ENCODE results near the gene LINC01488. TPM values are rescaled to one million over a fixed set of nuclear protein-coding genes. Genes with fewer than 3 reads are reported as not detected.

The LINC01488 gene
- total and polyA plus RNA-seq, 2 donors from 2014 or later = not detected

- Histone ChIP-seq H3K4me1 (ENCODE audit: control insufficient read depth in 2 of 3, insufficient read depth in 2 of 3, low read depth in 1 of 3, low read length in 3 of 3) (peaks cover 0 to 12% (median 3%) of the 10 kb centered on the region in 3 donors), H3K36me3 (ENCODE audit: control insufficient read depth in 2 of 3, insufficient read depth in 3 of 3, low read length in 3 of 3) (no peaks in the 10 kb centered on the region), H3K27me3 (ENCODE audit: control insufficient read depth, insufficient read depth, low read length) (no peaks in the 10 kb centered on the region), H3K4me3 (ENCODE audit: low read length in 3 of 3) (no peak overlapping the region), H3K9ac (ENCODE audit: low read length in 3 of 3) (no peak overlapping the region), H3K27ac (ENCODE audit: low read depth in 2 of 2, low read length in 2 of 2) (no peak overlapping the region), H3K9me3 (ENCODE audit: control insufficient read depth in 2 of 3, insufficient read depth in 1 of 3, low read length in 3 of 3) (peaks cover 0 to 3% (median 0%) of the 10 kb centered on the region in 3 donors)
- intact Hi-C loops (cut with DNase I) = no loop called here
- TF ChIP-seq, protein P1, sequence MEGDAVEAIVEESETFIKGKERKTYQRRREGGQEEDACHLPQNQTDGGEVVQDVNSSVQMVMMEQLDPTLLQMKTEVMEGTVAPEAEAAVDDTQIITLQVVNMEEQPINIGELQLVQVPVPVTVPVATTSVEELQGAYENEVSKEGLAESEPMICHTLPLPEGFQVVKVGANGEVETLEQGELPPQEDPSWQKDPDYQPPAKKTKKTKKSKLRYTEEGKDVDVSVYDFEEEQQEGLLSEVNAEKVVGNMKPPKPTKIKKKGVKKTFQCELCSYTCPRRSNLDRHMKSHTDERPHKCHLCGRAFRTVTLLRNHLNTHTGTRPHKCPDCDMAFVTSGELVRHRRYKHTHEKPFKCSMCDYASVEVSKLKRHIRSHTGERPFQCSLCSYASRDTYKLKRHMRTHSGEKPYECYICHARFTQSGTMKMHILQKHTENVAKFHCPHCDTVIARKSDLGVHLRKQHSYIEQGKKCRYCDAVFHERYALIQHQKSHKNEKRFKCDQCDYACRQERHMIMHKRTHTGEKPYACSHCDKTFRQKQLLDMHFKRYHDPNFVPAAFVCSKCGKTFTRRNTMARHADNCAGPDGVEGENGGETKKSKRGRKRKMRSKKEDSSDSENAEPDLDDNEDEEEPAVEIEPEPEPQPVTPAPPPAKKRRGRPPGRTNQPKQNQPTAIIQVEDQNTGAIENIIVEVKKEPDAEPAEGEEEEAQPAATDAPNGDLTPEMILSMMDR (IDR thresholded peaks at IDR 0.05; ENCODE audit: borderline replicate concordance, extremely low read depth, insufficient read depth) = no peak
- DNase-seq (peak in 1 of 5 donors; percentile 46), FAIRE-seq (no peak)
Measured at GRCh38 chr11:69484427-69485259, 3.2 kb downstream of the LINC01488 start.

- intact Hi-C loops (cut with DNase I) = no loop called here
- peak in 1 of 5 donors; percentile 52 for DNase-seq
- Histone ChIP-seq H3K36me3 (ENCODE audit: control insufficient read depth in 2 of 3, insufficient read depth in 3 of 3, low read length in 3 of 3) (no peaks in the 10 kb centered on the region), H3K27ac (ENCODE audit: low read depth in 2 of 2, low read length in 2 of 2) (no peak overlapping the region), H3K4me1 (ENCODE audit: control insufficient read depth in 2 of 3, insufficient read depth in 2 of 3, low read depth in 1 of 3, low read length in 3 of 3) (peaks cover 0 to 5% (median 0%) of the 10 kb centered on the region in 3 donors), H3K9ac (ENCODE audit: low read length in 3 of 3) (no peak overlapping the region), H3K9me3 (ENCODE audit: control insufficient read depth in 2 of 3, insufficient read depth in 1 of 3, low read length in 3 of 3) (peaks cover 0 to 3% (median 0%) of the 10 kb centered on the region in 3 donors), H3K4me3 (ENCODE audit: low read length in 3 of 3) (no peak overlapping the region), H3K27me3 (ENCODE audit: control insufficient read depth, insufficient read depth, low read length) (no peaks in the 10 kb centered on the region)
- no peak for FAIRE-seq
- TF ChIP-seq, protein P1 (IDR thresholded peaks at IDR 0.05; ENCODE audit: borderline replicate concordance, extremely low read depth, insufficient read depth) = no peak
Measured at GRCh38 chr11:69485337-69486041, 4.0 kb downstream of the LINC01488 start.

DNA sequence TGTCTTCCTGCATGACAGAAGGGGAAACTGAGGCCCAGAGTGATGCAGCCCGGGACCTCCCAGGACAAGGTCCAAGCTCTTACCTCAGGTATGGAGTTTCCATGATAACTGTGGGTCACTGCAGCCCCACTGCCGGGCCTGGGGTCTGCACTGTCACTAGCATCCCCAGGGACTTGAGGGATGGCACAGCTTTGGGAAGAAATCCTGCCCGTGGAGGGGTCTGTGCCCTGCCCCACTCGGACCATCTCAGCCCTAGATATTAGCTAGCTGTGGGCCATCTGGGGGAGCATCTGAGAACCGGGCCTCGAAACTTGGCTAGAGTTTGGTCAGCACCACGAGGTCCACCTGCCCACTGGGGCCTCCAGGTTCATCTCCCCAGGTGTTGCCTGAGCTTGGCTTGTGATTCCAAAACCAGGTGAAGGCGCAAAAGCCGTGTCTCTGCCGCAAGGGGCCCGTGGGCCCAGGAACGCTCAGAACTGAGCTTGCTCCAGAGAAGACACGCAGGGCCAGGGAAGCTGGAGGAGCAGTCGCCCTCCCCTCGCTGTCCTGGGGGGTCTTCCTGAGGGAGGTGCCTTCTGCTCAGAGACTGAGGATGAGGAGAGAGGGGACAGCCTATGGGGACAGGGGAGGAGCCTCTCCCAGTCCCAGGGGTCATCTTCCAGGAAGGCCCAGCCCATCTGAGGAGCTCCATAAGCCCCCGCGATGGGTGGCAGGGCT, 4.8 kb downstream of the LINC01488 start:
- H3K9ac ChIP-seq (ENCODE audit: low read length in 3 of 3) = no peak overlapping the region
- no peak for FAIRE-seq
- H3K9me3 ChIP-seq (ENCODE audit: control insufficient read depth in 2 of 3, insufficient read depth in 1 of 3, low read length in 3 of 3) = peaks cover 0 to 3% (median 0%) of the 10 kb centered on the region in 3 donors
- peak in 1 of 5 donors; percentile 52 for DNase-seq
- H3K4me3 ChIP-seq (ENCODE audit: low read length in 3 of 3) = no peak overlapping the region
- no peaks in the 10 kb centered on the region for H3K36me3 ChIP-seq (ENCODE audit: control insufficient read depth in 2 of 3, insufficient read depth in 3 of 3, low read length in 3 of 3)
- intact Hi-C loops (cut with DNase I) = no loop called here
- TF ChIP-seq, protein P1 (IDR thresholded peaks at IDR 0.05; ENCODE audit: borderline replicate concordance, extremely low read depth, insufficient read depth) = no peak
- H3K27me3 ChIP-seq (ENCODE audit: control insufficient read depth, insufficient read depth, low read length) = no peaks in the 10 kb centered on the region
- H3K27ac ChIP-seq (ENCODE audit: low read depth in 2 of 2, low read length in 2 of 2) = no peak overlapping the region
- H3K4me1 ChIP-seq (ENCODE audit: control insufficient read depth in 2 of 3, insufficient read depth in 2 of 3, low read depth in 1 of 3, low read length in 3 of 3) = no peaks in the 10 kb centered on the region
